H9 (cell line): Measurements from ENCODE around the gene IL32. TPM values are rescaled to one million over a fixed set of nuclear protein-coding genes. Genes with fewer than 3 reads are reported as not detected.

Experiments used
- DNase-seq: peaks from one replicate; pipeline ENCODE4 v3.0.0-alpha.2; 2017
- H2AFZ ChIP-seq: one replicate; pipeline ENCODE4 v1.6.1; 2013; ENCODE audit warnings: mild to moderate bottlenecking, low read length, control low read depth, moderate library complexity
- H2AK5ac ChIP-seq: 2 replicates; pipeline ENCODE4 v1.6.1; 2013; ENCODE audit warnings: low read length, control low read depth, mixed read lengths; ENCODE audit not compliant: insufficient read length
- H2BK120ac ChIP-seq: one replicate; pipeline ENCODE4 v1.6.1; 2013; ENCODE audit warnings: low read depth, mild to moderate bottlenecking, low read length, control low read depth, inconsistent platforms; ENCODE audit not compliant: poor library complexity, severe bottlenecking
- H2BK12ac ChIP-seq: 2 replicates; pipeline ENCODE4 v1.6.1; 2013; ENCODE audit warnings: low read length, control low read depth, mixed read lengths, low read depth; ENCODE audit not compliant: insufficient read length
- H2BK15ac ChIP-seq: 2 replicates; pipeline ENCODE4 v1.6.1; 2013; ENCODE audit warnings: low read depth, low read length, control low read depth
- H2BK20ac ChIP-seq: one replicate; pipeline ENCODE4 v1.6.1; 2013; ENCODE audit warnings: low read depth, mild to moderate bottlenecking, low read length, control low read depth, inconsistent platforms; ENCODE audit not compliant: poor library complexity, severe bottlenecking
- H2BK5ac ChIP-seq: 2 replicates; pipeline ENCODE4 v1.6.1; 2013; ENCODE audit warnings: low read length, control low read depth, mixed read lengths; ENCODE audit not compliant: insufficient read length
- H3K14ac ChIP-seq: 2 replicates; pipeline ENCODE4 v1.6.1; 2013; ENCODE audit warnings: low read length, control low read depth; ENCODE audit not compliant: insufficient read depth
- H3K18ac ChIP-seq: 2 replicates; pipeline ENCODE4 v1.6.1; 2013; ENCODE audit warnings: low read depth, mild to moderate bottlenecking, mixed read lengths, low read length, control low read depth; ENCODE audit not compliant: insufficient read length
- H3K23ac ChIP-seq: 2 replicates; pipeline ENCODE4 v1.6.1; 2013; ENCODE audit warnings: low read length, control low read depth, mixed read lengths, low read depth; ENCODE audit not compliant: insufficient read length
- H3K23me2 ChIP-seq: 2 replicates; pipeline ENCODE4 v1.6.1; 2013; ENCODE audit warnings: low read depth, mild to moderate bottlenecking, mixed read lengths, low read length, control low read depth; ENCODE audit not compliant: insufficient read length, poor library complexity, severe bottlenecking
- H3K27ac ChIP-seq: 2 replicates; pipeline ENCODE4 v1.5.1; 2013; ENCODE audit warnings: low read length, control low read depth, mixed read lengths, low read depth; ENCODE audit not compliant: insufficient read length
- H3K27me3 ChIP-seq: 2 replicates; pipeline ENCODE4 v1.6.1; 2013; ENCODE audit warnings: low read length, control low read depth, inconsistent platforms; ENCODE audit not compliant: insufficient read depth
- H3K4ac ChIP-seq: 2 replicates; pipeline ENCODE4 v1.6.1; 2013; ENCODE audit warnings: low read depth, mild to moderate bottlenecking, control low read depth, inconsistent platforms, low read length, moderate library complexity
- H3K4me1 ChIP-seq: 2 replicates; pipeline ENCODE4 v1.6.1; 2013; ENCODE audit warnings: low read length, control low read depth, inconsistent platforms; ENCODE audit not compliant: insufficient read depth
- H3K4me2 ChIP-seq: 2 replicates; pipeline ENCODE4 v1.6.1; 2013; ENCODE audit warnings: low read length, control low read depth, mixed read lengths; ENCODE audit not compliant: insufficient read length, insufficient read depth
- H3K56ac ChIP-seq: 2 replicates; pipeline ENCODE4 v1.6.1; 2013; ENCODE audit warnings: low read depth, mild to moderate bottlenecking, mixed read lengths, low read length, control low read depth; ENCODE audit not compliant: insufficient read length
- H3K79me1 ChIP-seq: 2 replicates; pipeline ENCODE4 v1.6.1; 2013; ENCODE audit warnings: low read depth, mild to moderate bottlenecking, moderate library complexity, low read length, control low read depth, inconsistent platforms; ENCODE audit not compliant: insufficient read depth, poor library complexity, severe bottlenecking
- H3K79me2 ChIP-seq: 2 replicates; pipeline ENCODE4 v1.6.1; 2013; ENCODE audit warnings: low read length, control low read depth, inconsistent platforms; ENCODE audit not compliant: insufficient read depth
- H3K9ac ChIP-seq: 2 replicates; pipeline ENCODE4 v1.6.1; 2013; ENCODE audit warnings: low read length, control low read depth, mixed read lengths; ENCODE audit not compliant: insufficient read length; ENCODE audit errors: extremely low read depth
- H3K9me3 ChIP-seq: one replicate; pipeline ENCODE4 v1.6.1; 2013; ENCODE audit warnings: low read depth, low read length, inconsistent platforms; ENCODE audit not compliant: control insufficient read depth
- H3T11ph ChIP-seq: one replicate; pipeline ENCODE4 v1.6.1; 2013; ENCODE audit warnings: mild to moderate bottlenecking, low read length, control low read depth, inconsistent platforms
- H4K20me1 ChIP-seq: one replicate; pipeline ENCODE4 v1.6.1; 2013; ENCODE audit not compliant: control insufficient read depth, insufficient read length, insufficient read depth
- H4K5ac ChIP-seq: 2 replicates; pipeline ENCODE4 v1.6.1; 2013; ENCODE audit warnings: low read depth, mild to moderate bottlenecking, mixed read lengths, low read length, control low read depth; ENCODE audit not compliant: insufficient read length
- H4K8ac ChIP-seq: replicated peaks from 2 replicates; pipeline ENCODE4 v1.6.1; 2013; ENCODE audit warnings: low read length, control low read depth, mixed read lengths, low read depth; ENCODE audit not compliant: insufficient read length
- H4K91ac ChIP-seq: 2 replicates; pipeline ENCODE4 v1.6.1; 2013; ENCODE audit warnings: low read depth, mild to moderate bottlenecking, moderate library complexity, mixed read lengths, low read length, control low read depth; ENCODE audit not compliant: insufficient read length
- H3K27ac Mint-ChIP-seq, 3 experiments: 2 replicates in 2 of 3; 3 replicates in 1 of 3; pipeline ENCODE4 v1.8.0; 2020 to 2021; ENCODE audit warnings: mixed read lengths in 3 of 3, mild to moderate bottlenecking in 1 of 3, moderate library complexity in 1 of 3
- H3K27me3 Mint-ChIP-seq: 2 replicates; pipeline ENCODE4 v1.8.0; 2021; ENCODE audit warnings: low read depth, mild to moderate bottlenecking, moderate library complexity, mixed read lengths
- H3K36me3 Mint-ChIP-seq, 3 experiments: 2 replicates in 2 of 3; 3 replicates in 1 of 3; pipeline ENCODE4 v1.8.0; 2020 to 2021; ENCODE audit warnings: low read depth in 3 of 3, mixed read lengths in 3 of 3; ENCODE audit not compliant: insufficient read depth in 1 of 3
- H3K4me1 Mint-ChIP-seq, 2 experiments: 2 replicates each; pipeline ENCODE4 v1.8.0; 2020; ENCODE audit warnings: mixed read lengths in 2 of 2
- H3K4me3 Mint-ChIP-seq, 2 experiments: 2 replicates in 1 of 2; 3 replicates in 1 of 2; pipeline ENCODE4 v1.8.0; 2020 to 2021; ENCODE audit warnings: mild to moderate bottlenecking in 2 of 2, mixed read lengths in 2 of 2, moderate library complexity in 1 of 2
- H3K9me3 Mint-ChIP-seq, 2 experiments: 2 replicates in 1 of 2; 3 replicates in 1 of 2; pipeline ENCODE4 v1.8.0; 2020; ENCODE audit warnings: mild to moderate bottlenecking in 2 of 2, mixed read lengths in 2 of 2, moderate library complexity in 1 of 2
- CTCF ChIP-seq: fragments of 200-600 bp; sonication (generic); conservative IDR thresholded peaks from 3 replicates; pipeline ENCODE4 v1.8.0; 2021; ENCODE audit warnings: antibody characterized with exemption, mild to moderate bottlenecking
- WGBS: extraction: QIAGEN DNeasy Blood & Tissue Kit; methylation state at CpG from one replicate; pipeline ENCODE4 v1.1.7; 2013; ENCODE audit warnings: missing lambda C conversion rate, low lambda C conversion rate, mixed read lengths; ENCODE audit not compliant: insufficient read length; ENCODE audit errors: extremely low coverage; 5-methylcytosine and 5-hydroxymethylcytosine counted together
- total RNA-seq: library from RNA; stranded (reverse); gene quantifications from 2 replicates; pipeline ENCODE4 v1.2.1, GENCODE V29; 2021

IL32 gene
- total RNA-seq, 1 experiment from 2014 or later: 2.0 TPM

DNA sequence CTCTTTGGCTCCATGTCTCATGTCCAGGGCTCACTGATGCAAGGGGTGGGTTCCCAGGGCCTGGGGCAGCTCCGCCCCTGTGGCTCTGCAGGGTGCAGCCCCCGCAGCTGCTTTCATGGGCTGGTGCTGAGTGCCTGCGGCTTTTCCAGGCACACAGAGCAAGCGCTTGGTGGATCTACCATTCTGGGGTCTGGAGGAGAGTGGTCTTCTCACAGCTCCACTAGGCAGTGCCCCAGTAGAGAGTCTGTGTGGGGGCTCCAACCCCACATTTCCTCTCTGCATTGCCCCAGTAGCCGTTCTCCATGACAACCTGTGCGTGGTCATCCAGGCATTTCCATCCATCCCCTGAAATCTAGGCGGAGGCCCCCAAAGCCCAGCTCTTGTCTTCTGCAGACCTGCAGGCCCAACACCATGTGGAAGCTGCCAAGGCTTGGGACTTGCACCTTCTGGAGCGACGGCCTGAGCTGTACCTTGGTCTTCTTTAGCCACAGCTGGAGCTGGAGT is 5.2 kb downstream of the IL32 start:
- Histone ChIP-seq H4K8ac (no peak overlapping the region), H3K27ac (no peak overlapping the region), H4K91ac (no peak overlapping the region), H3K23ac (no peak overlapping the region), H3K23me2 (no peaks in the 10 kb centered on the region), H2AFZ (no peak overlapping the region), H2BK15ac (no peak overlapping the region), H3K79me1 (no peaks in the 10 kb centered on the region), H4K20me1 (no peaks in the 10 kb centered on the region), H3K4me1 (no peaks in the 10 kb centered on the region; the same call in 1 of the 2 replicates), H2BK120ac (no peak overlapping the region), H3K4ac (no peak overlapping the region), H3K27me3 (no peaks in the 10 kb centered on the region), H3K56ac (no peak overlapping the region), H3K14ac (no peak overlapping the region), H3K9me3 (no peaks in the 10 kb centered on the region), H3K79me2 (no peaks in the 10 kb centered on the region), H2BK20ac (no peak overlapping the region), H2AK5ac (no peak overlapping the region), H2BK5ac (no peak overlapping the region), H3K4me2 (no peak overlapping the region), H3K18ac (no peak overlapping the region), H3T11ph (no peak overlapping the region), H3K9ac (no peak overlapping the region), H2BK12ac (no peak overlapping the region), H4K5ac (no peak overlapping the region)
- DNase-seq: no peak
- Mint-ChIP-seq H3K4me3 (no peak overlapping the region), H3K27me3 (peaks cover 17% of the 10 kb centered on the region), H3K9me3 (no peaks in the 10 kb centered on the region), H3K4me1 (peaks cover 23 to 30% of the 10 kb centered on the region in 2 experiments), H3K27ac (no peak overlapping the region), H3K36me3 (no peaks in the 10 kb centered on the region; a peak in 1 of 7 replicates)
- no CpG with 5 or more reads among the region's 9 CpGs for WGBS
- no peak for TF ChIP-seq CTCF
